BLaER1 treated with 17β-estradiol and CSF1 and Interleukin-3, amounts not matched to agents 10 nM and 100 nM (cell line): ENCODE measurements around the gene DIP2C.
"Not testable (repeated sequence)": the region's sequence is repeated elsewhere in the genome, so short reads cannot be mapped to it uniquely, and the experiment has no call there.

ENCODE experiments used
- H3K27ac ChIP-seq, 11 experiments: shearing (Covaris generic); formaldehyde crosslinking; 2 replicates each; pipeline ENCODE4 v1.8.1; 2022
- H3K27me3 ChIP-seq, 11 experiments: shearing (Covaris generic); formaldehyde crosslinking; 2 replicates each; pipeline ENCODE4 v1.8.1; 2022
- H3K36me3 ChIP-seq, 11 experiments: shearing (Covaris generic); formaldehyde crosslinking; 2 replicates each; pipeline ENCODE4 v1.8.1; 2022
- H3K4me1 ChIP-seq, 10 experiments: shearing (Covaris generic); formaldehyde crosslinking; 2 replicates each; pipeline ENCODE4 v1.8.1; 2022
- H3K4me2 ChIP-seq, 11 experiments: shearing (Covaris generic); formaldehyde crosslinking; 2 replicates each; pipeline ENCODE4 v1.8.1; 2022
- H3K4me3 ChIP-seq, 10 experiments: shearing (Covaris generic); formaldehyde crosslinking; 2 replicates each; pipeline ENCODE4 v1.8.1; 2022
- H3K9ac ChIP-seq, 11 experiments: shearing (Covaris generic); formaldehyde crosslinking; 2 replicates each; pipeline ENCODE4 v1.8.1; 2022
- H3K9me3 ChIP-seq, 11 experiments: shearing (Covaris generic); formaldehyde crosslinking; replicated peaks in 1 of 11; 2 replicates each; pipeline ENCODE4 v1.8.1; 2022
- H4K20me1 ChIP-seq, 11 experiments: shearing (Covaris generic); formaldehyde crosslinking; 2 replicates each; pipeline ENCODE4 v1.8.1; 2022
- Cebpa-rat ChIP-seq, 11 experiments: shearing (Covaris generic); IDR thresholded peaks; 2 replicates each; pipeline ENCODE4 v1.8.1; 2022

The DIP2C gene

DNA sequence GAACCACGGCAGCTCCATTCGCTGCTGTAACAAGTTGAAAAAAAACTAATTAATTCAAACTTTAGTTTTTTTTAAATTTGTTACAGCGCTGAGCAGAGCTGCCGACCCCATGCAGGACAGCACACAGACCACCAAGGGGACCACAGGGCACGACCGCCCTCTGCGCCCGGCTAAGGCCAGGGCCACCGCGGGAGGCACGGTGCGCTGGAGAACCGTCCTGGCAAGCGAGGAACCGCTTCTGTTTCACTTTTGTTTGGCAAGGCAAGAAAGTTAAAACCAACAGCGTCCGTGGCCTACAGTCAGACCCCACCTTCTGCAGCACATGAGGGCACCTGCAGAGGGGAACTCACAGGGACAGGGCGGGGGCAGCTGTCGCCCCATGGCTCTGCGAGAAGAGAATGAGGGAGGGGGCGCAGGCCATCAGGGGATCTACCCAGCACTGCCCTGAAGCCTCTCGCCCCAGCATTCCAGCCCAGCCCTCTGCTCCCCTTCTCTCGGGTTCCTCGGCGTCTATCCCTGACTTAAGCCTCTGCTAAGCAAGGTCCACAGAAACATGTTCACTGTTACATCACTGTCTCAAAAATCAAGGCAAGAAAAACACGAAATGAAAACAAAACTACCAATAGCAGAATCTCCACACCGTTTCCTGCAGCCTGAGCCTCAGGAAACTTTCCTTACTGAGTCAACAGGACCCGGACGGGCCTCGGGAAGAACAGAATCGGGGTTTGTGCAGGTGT lies 204.4 kb downstream of the DIP2C start:
- peak overlapping the region; percentile 40 to 76 (median 70); a peak in 20 of 22 replicates for H3K27ac ChIP-seq
- peak overlapping the region; percentile 64 to 82 (median 78) for H3K9ac ChIP-seq
- peaks cover 0 to 18% (median 0%) of the 10 kb centered on the region in 11 experiments; a peak in 4 of 22 replicates for H3K36me3 ChIP-seq
- H3K27me3 ChIP-seq: peaks cover 0 to 13% (median 9%) of the 10 kb centered on the region in 11 experiments; a peak in 12 of 22 replicates
- H3K4me1 ChIP-seq: peaks cover 7 to 62% (median 34%) of the 10 kb centered on the region in 10 experiments; a peak in 18 of 20 replicates
- no peaks in the 10 kb centered on the region for H3K9me3 ChIP-seq
- no peak for TF ChIP-seq Cebpa-rat (IDR thresholded peaks at IDR 0.05)
- peak overlapping the region; percentile 71 to 91 (median 84) for H3K4me2 ChIP-seq
- peak overlapping the region; percentile 45 to 72 (median 61) for H3K4me3 ChIP-seq
- peaks cover 0 to 75% (median 0%) of the 10 kb centered on the region in 11 experiments; a peak in 8 of 22 replicates for H4K20me1 ChIP-seq

DNA sequence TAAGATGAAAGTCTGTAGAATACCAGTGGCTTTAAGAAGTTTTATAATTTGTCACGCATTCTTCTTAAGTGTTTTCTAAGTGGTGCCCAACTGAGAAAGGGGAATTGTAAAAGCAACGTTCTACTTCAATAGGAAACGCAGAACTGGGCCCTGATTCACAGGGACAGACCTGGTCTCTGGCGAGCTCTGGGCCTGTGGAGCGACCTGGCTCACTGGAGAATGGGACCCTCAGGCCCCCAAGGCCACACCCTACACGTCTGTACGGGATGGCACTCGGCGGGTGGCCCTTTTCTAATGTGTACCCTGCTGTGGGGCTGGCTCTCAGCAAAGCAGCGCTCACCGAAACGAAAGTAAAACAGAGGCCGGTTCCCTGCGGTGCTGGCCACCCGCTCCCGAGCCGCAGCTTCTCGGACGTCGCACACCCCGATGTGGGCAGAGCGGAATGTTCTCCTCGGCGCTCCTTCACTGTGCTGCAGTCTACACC lies 205.0 kb downstream of the DIP2C start:
- H3K4me1 ChIP-seq: peaks cover 7 to 58% (median 32%) of the 10 kb centered on the region in 10 experiments; a peak in 18 of 20 replicates
- peaks cover 0 to 18% (median 0%) of the 10 kb centered on the region in 11 experiments; a peak in 4 of 22 replicates for H3K36me3 ChIP-seq
- peak overlapping the region; percentile 71 to 91 (median 84) for H3K4me2 ChIP-seq
- H3K9ac ChIP-seq: peak overlapping the region; percentile 64 to 82 (median 78)
- H3K27ac ChIP-seq: peak overlapping the region; percentile 40 to 76 (median 70); a peak in 21 of 22 replicates
- H3K4me3 ChIP-seq: peak overlapping the region; percentile 45 to 72 (median 61)
- H4K20me1 ChIP-seq: peaks cover 0 to 77% (median 0%) of the 10 kb centered on the region in 11 experiments; a peak in 8 of 22 replicates
- no peaks in the 10 kb centered on the region for H3K9me3 ChIP-seq
- H3K27me3 ChIP-seq: peaks cover 0 to 13% (median 9%) of the 10 kb centered on the region in 11 experiments; a peak in 12 of 22 replicates
- TF ChIP-seq Cebpa-rat (IDR thresholded peaks at IDR 0.05): no peak

- no peak overlapping the region for H3K27ac ChIP-seq
- H3K4me2 ChIP-seq: peak overlapping the region in 1 of 11 experiments; percentile 13; a peak in 1 of 22 replicates
- H3K4me1 ChIP-seq: peaks cover 7 to 53% (median 30%) of the 10 kb centered on the region in 10 experiments; a peak in 18 of 20 replicates
- peaks cover 0 to 75% (median 0%) of the 10 kb centered on the region in 11 experiments; a peak in 8 of 22 replicates for H4K20me1 ChIP-seq
- no peak overlapping the region for H3K9ac ChIP-seq
- H3K9me3 ChIP-seq: no peaks in the 10 kb centered on the region
- H3K4me3 ChIP-seq: no peak overlapping the region
- H3K27me3 ChIP-seq: peaks cover 0 to 13% (median 9%) of the 10 kb centered on the region in 11 experiments; a peak in 12 of 22 replicates
- peaks cover 0 to 18% (median 0%) of the 10 kb centered on the region in 11 experiments; a peak in 4 of 22 replicates for H3K36me3 ChIP-seq
- no peak for TF ChIP-seq Cebpa-rat (IDR thresholded peaks at IDR 0.05)
Observed at GRCh38 chr10:483261-483660, 206.2 kb downstream of the DIP2C start.

- no peak overlapping the region for H3K27ac ChIP-seq
- peaks cover 0 to 18% (median 0%) of the 10 kb centered on the region in 11 experiments; a peak in 4 of 22 replicates for H3K36me3 ChIP-seq
- no peak for TF ChIP-seq Cebpa-rat (IDR thresholded peaks at IDR 0.05)
- peaks cover 0 to 71% (median 0%) of the 10 kb centered on the region in 11 experiments; a peak in 8 of 22 replicates for H4K20me1 ChIP-seq
- H3K4me1 ChIP-seq: peaks cover 7 to 53% (median 30%) of the 10 kb centered on the region in 10 experiments; a peak in 18 of 20 replicates
- peak overlapping the region in 1 of 11 experiments; percentile 13; a peak in 1 of 22 replicates for H3K4me2 ChIP-seq
- H3K4me3 ChIP-seq: no peak overlapping the region
- H3K9me3 ChIP-seq: no peaks in the 10 kb centered on the region
- no peak overlapping the region for H3K9ac ChIP-seq
- H3K27me3 ChIP-seq: peaks cover 0 to 13% (median 9%) of the 10 kb centered on the region in 11 experiments; a peak in 12 of 22 replicates
Observed at GRCh38 chr10:482848-483247, 206.6 kb downstream of the DIP2C start.

DNA sequence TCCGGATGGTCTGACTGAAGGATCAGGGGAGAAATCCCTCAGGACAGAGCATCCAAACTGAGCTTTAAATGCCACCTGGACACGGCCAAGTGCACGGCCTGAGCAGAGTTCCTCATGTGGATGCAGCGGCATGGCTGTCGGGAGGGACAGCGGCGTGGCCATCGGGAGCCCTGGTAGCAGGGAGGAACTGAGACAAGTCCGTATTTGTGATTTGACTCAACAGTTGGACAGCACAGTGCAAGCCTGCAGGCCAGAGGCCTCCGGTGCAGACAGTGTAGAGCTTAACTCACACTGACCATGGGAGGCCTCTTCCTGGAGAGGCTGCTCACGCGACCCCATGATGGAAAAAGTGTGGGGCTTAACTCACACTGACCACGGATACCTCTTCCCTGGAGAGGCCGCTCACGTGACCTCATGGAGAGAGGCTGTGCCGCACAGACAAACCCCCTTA lies 207.4 kb downstream of the DIP2C start:
- peaks cover 0 to 11% (median 7%) of the 10 kb centered on the region in 11 experiments; a peak in 12 of 22 replicates for H3K27me3 ChIP-seq
- no peak for TF ChIP-seq Cebpa-rat (IDR thresholded peaks at IDR 0.05)
- H3K4me1 ChIP-seq: peaks cover 7 to 53% (median 30%) of the 10 kb centered on the region in 10 experiments; a peak in 18 of 20 replicates
- H3K9me3 ChIP-seq: no peaks in the 10 kb centered on the region
- H3K9ac ChIP-seq: no peak overlapping the region
- no peak overlapping the region for H3K27ac ChIP-seq
- no peak overlapping the region for H3K4me3 ChIP-seq
- H3K4me2 ChIP-seq: peak overlapping the region in 3 of 11 experiments; percentile 24 to 70 (median 63); a peak in 4 of 22 replicates
- peaks cover 0 to 63% (median 0%) of the 10 kb centered on the region in 11 experiments; a peak in 8 of 22 replicates for H4K20me1 ChIP-seq
- H3K36me3 ChIP-seq: peaks cover 0 to 18% (median 0%) of the 10 kb centered on the region in 11 experiments; a peak in 4 of 22 replicates

DNA sequence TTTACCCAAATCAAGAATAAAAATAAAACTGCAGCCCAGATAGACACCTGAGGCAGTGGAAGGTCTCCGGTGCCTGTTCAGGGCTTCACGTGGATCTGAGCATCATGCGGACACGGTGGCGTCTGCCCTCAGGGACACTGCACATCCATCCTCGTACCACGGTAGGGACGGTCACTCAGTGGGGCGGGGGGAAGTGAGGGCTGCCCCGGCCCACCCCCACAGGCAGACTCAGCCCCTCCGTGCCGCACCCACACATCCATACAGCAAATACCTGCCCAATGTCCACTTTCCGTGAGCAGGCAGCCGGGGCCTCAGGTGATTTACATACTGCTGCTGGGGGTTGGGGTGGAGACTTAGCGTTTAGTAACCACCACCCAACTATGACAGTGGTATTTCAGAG lies 207.8 kb downstream of the DIP2C start:
- Histone ChIP-seq H3K4me2 (peak overlapping the region in 8 of 11 experiments; percentile 24 to 70 (median 47); a peak in 10 of 22 replicates), H3K27me3 (peaks cover 0 to 8% (median 2%) of the 10 kb centered on the region in 11 experiments; a peak in 7 of 22 replicates), H3K4me1 (peaks cover 10 to 52% (median 31%) of the 10 kb centered on the region in 10 experiments; a peak in 18 of 20 replicates), H4K20me1 (peaks cover 0 to 59% (median 0%) of the 10 kb centered on the region in 11 experiments; a peak in 8 of 22 replicates), H3K27ac (no peak overlapping the region), H3K9ac (0 out of 22 replicates have a peak overlapping the region, but pooled peaks of 1 of the 11 experiments have one; percentile 31), H3K9me3 (no peaks in the 10 kb centered on the region), H3K36me3 (peaks cover 0 to 18% (median 0%) of the 10 kb centered on the region in 11 experiments; a peak in 4 of 22 replicates), H3K4me3 (no peak overlapping the region)
- no peak for TF ChIP-seq Cebpa-rat (IDR thresholded peaks at IDR 0.05)

DNA sequence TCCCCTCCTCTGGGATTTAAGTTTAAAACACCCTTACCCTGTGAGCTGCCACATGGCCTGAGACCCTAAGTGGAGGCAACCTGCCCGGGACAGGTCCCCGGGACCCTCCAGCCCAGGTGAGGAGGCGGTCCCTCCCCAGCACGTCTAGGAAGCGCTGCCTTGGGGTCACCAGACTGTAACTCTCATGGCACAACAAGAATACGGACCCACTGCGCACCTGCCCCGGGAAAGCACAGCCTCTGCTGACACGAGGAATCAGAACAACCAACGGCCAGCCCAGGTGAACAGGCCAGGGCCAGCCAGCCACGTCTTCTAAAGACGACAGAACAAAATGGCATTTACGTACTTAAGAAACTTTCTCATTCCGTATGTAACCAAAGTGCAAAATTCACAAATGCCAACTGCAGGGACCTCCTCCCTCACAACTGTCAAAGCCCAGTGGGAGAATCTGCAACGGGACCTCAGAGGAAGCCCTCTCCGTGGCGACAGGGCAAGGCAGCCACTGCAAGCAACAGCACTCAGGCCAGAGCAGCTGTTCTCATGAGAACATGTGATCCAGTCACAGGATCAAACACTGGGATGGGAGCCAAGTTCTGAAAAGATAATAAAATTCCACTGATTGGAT lies 208.4 kb downstream of the DIP2C start:
- Histone ChIP-seq H4K20me1 (peaks cover 0 to 58% (median 0%) of the 10 kb centered on the region in 11 experiments; a peak in 9 of 22 replicates), H3K27ac (no peak overlapping the region), H3K4me1 (peaks cover 15 to 52% (median 32%) of the 10 kb centered on the region in 10 experiments; a peak in 19 of 20 replicates), H3K9me3 (no peaks in the 10 kb centered on the region), H3K27me3 (peaks cover 0 to 9% (median 0%) of the 10 kb centered on the region in 11 experiments; a peak in 4 of 22 replicates), H3K9ac (peak overlapping the region in 3 of 11 experiments; percentile 4 to 31 (median 30); a peak in 2 of 22 replicates), H3K36me3 (peaks cover 0 to 18% (median 0%) of the 10 kb centered on the region in 11 experiments; a peak in 4 of 22 replicates), H3K4me3 (no peak overlapping the region), H3K4me2 (peak overlapping the region in 10 of 11 experiments; percentile 2 to 70 (median 42); a peak in 16 of 22 replicates)
- TF ChIP-seq Cebpa-rat (IDR thresholded peaks at IDR 0.05): no peak

GRCh38 chr10:480498-480927 lies 209.0 kb downstream of the DIP2C start:
- H3K4me2 ChIP-seq: peak overlapping the region in 9 of 11 experiments; percentile 2 to 70 (median 43); a peak in 14 of 22 replicates
- H3K36me3 ChIP-seq: peaks cover 0 to 18% (median 0%) of the 10 kb centered on the region in 11 experiments; a peak in 4 of 22 replicates
- no peak for TF ChIP-seq Cebpa-rat (IDR thresholded peaks at IDR 0.05)
- H3K27me3 ChIP-seq: peaks cover 0 to 14% (median 0%) of the 10 kb centered on the region in 11 experiments; a peak in 5 of 22 replicates
- no peaks in the 10 kb centered on the region for H3K9me3 ChIP-seq
- H3K4me1 ChIP-seq: peaks cover 16 to 52% (median 32%) of the 10 kb centered on the region in 10 experiments; a peak in 19 of 20 replicates
- H3K9ac ChIP-seq: no peak overlapping the region
- peaks cover 0 to 58% (median 0%) of the 10 kb centered on the region in 11 experiments; a peak in 9 of 22 replicates for H4K20me1 ChIP-seq
- H3K4me3 ChIP-seq: no peak overlapping the region
- H3K27ac ChIP-seq: no peak overlapping the region

DNA sequence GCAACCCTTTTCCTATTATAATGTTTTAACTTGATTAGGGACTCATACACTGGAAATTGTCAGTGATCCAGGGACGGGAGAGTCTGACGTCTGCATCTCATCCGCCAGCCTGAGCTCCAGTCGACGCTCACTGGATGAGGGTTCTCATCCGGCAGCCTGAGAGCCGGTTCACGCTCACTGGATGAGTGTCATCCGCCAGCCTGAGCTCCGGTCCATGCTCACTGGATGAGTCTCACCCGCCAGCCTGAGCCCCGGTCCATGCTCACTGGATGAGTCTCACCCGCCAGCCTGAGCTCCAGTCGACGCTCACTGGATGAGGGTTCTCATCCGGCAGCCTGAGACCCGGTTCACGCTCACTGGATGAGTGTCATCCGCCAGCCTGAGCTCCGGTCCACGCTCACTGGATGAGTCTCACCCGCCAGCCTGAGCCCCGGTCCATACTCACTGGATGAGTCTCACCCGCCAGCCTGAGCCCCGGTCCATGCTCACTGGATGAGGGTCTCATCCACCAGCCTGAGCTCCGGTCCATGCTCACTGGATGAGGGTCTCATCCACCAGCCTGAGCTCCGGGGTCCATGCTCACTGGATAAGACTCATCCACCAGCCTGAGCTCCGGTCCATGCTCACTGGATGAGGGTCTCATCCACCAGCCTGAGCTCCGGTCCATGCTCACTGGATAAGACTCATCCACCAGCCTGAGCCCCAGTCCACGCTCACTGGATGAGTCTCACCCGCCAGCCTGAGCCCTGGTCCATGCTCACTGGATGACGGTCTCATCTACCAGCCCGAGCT lies 209.6 kb downstream of the DIP2C start:
- H3K9ac ChIP-seq, H3K4me3 ChIP-seq, H3K27ac ChIP-seq, H3K9me3 ChIP-seq, H3K4me2 ChIP-seq: not testable (repeated sequence)
- Histone ChIP-seq H3K4me1 (peaks cover 13 to 52% (median 30%) of the 10 kb centered on the region in 10 experiments; a peak in 19 of 20 replicates), H4K20me1 (peaks cover 0 to 58% (median 0%) of the 10 kb centered on the region in 11 experiments; a peak in 9 of 22 replicates), H3K36me3 (peaks cover 0 to 18% (median 0%) of the 10 kb centered on the region in 11 experiments; a peak in 4 of 22 replicates), H3K27me3 (peaks cover 0 to 20% (median 0%) of the 10 kb centered on the region in 11 experiments; a peak in 5 of 22 replicates)
